Measurements from ENCODE around the gene XIRP2.

DNA sequence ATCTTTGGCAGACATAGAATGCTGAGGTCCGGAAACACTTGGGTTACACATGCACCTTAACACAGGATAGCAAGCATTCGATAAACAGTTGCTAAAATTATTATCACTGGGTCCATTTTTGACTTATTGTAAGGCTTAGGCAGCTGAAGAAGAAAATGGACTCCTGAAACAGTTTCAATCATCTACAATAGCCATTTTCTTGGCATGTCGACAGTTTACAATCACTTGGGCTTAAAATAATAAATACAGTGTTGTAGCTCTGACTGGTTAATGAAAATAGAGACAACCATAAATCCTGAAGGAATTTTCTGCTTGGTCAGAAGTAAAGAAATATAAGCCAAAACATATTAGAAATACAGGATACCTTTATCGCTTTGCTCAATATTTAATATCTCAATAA is 169.2 kb downstream of the XIRP2 start:
- TF ChIP-seq CTCF (IDR thresholded peaks at IDR 0.05), result no peak
- TF ChIP-seq POLR2AphosphoS5 (IDR thresholded peaks at IDR 0.05), result no peak
- TF ChIP-seq POLR2A (IDR thresholded peaks at IDR 0.05), result no peak

Data from prostate gland (tissue), 2 donors.